GM12891 (cell line): Measurements from ENCODE around the gene SLC22A23.

Source experiments
- DNase-seq: peaks from one replicate; pipeline ENCODE4 v3.0.0; 2011; ENCODE audit warnings: low spot score; ENCODE audit not compliant: insufficient read length
- FAIRE-seq: peaks from 2 replicates; lab custom pipeline; 2011; peaks lifted over from hg19 to GRCh38; lab: Jason Lieb, UNC
- PAX5 ChIP-seq: IDR thresholded peaks from 2 replicates; pipeline ENCODE4 v1.6.1; 2011; ENCODE audit warnings: low read length, moderate library complexity, mild to moderate bottlenecking; ENCODE audit not compliant: insufficient read depth, severe bottlenecking
- POLR2A ChIP-seq: IDR thresholded peaks from 2 replicates; pipeline ENCODE4 v1.6.1; 2011; ENCODE audit warnings: low read depth, low read length, control low read depth
- POLR2AphosphoS5 ChIP-seq: IDR thresholded peaks from 2 replicates; pipeline ENCODE4 v1.6.1; 2011; ENCODE audit warnings: low read depth, low read length, control low read depth
- POU2F2 ChIP-seq: IDR thresholded peaks from 2 replicates; pipeline ENCODE4 v1.6.1; 2011; ENCODE audit warnings: low read depth, mild to moderate bottlenecking, control low read depth, low read length, moderate library complexity
- SPI1 ChIP-seq: IDR thresholded peaks from 2 replicates; pipeline ENCODE4 v1.6.1; 2011; ENCODE audit warnings: low read depth, low read length, control low read depth
- TAF1 ChIP-seq: IDR thresholded peaks from 2 replicates; pipeline ENCODE4 v1.6.1; 2011; ENCODE audit warnings: low read depth, low read length, control low read depth

SLC22A23 gene

DNA sequence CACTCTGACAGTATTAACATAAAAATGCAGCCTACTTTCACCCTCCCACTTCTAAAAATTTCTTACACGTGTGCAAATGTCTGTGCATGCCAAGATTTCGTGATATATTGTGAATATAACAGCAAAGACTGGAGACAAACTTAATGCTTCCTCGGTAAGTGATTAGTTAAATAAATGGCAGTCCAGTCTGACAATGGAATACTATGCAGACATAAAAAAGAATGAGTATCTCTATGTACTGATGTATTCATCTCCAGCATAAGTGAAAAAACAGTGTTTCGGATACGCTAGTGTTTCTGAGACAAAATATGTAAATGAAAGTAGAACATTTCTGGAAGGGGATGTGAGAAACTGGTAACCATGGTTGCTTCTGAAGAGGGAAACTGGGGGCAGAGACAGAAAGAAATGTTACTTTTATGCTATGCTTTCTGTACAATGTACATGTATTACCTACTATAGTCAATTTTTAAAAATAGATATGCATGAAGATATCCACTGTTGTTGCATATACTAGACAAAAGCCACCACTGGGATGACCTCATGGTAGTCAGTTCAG is 7.0 kb downstream of the SLC22A23 start:
- TF ChIP-seq POLR2A, result no peak
- peak; percentile 87 for TF ChIP-seq SPI1
- TF ChIP-seq PAX5, result no peak
- TF ChIP-seq TAF1, result no peak
- no peak for TF ChIP-seq POLR2AphosphoS5
- no peak for TF ChIP-seq POU2F2
- FAIRE-seq (no peak), DNase-seq (peak; percentile 51)

DNA sequence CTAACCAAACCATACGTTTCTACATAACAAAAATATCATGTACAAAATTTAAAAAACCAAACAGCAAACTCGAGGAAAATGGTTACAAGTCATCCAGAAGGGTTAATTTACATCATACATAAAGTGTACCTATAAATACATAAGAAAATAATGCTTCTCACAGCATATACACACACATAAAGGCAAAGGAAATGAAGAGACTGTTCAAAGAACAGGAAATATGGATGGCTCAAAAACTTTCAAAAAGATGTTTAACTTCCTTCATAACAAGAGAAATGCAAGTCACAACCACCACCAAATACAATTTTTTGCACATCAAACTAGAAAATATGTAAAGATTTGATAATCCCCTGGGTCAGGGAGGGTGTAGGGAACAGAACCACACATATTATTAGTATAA is 7.5 kb downstream of the SLC22A23 start:
- FAIRE-seq, result no peak
- DNase-seq, result no peak

DNA sequence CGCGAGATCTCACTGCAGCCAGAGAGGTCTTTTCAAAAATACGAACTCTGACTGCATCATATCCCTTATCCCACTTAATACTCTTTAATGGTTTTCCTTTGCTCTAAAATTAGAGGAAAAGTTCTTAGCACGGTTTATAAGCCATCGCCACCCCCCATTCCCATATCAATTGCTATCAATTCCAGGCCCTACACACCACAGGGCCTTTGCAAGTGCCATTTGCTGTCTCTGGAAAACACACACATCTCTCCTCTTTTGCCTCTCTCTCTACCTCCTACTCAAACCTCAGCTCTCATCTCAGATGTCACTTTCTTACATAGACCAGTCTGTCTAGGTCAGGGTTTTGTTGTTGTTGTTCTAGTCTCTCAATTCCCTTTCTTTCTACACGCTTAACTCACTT is 9.8 kb downstream of the SLC22A23 start:
- TF ChIP-seq POLR2A (no peak), POU2F2 (no peak), TAF1 (no peak), POLR2AphosphoS5 (no peak), SPI1 (no peak)
- no peak for DNase-seq
- FAIRE-seq, result no peak

More for the DNA sequence above, 7.5 kb downstream of the SLC22A23 start:
- TF ChIP-seq TAF1, result no peak
- TF ChIP-seq POLR2AphosphoS5, result no peak
- TF ChIP-seq SPI1, result no peak
- TF ChIP-seq POU2F2, result no peak
- TF ChIP-seq PAX5, result no peak
- TF ChIP-seq POLR2A, result no peak

DNA sequence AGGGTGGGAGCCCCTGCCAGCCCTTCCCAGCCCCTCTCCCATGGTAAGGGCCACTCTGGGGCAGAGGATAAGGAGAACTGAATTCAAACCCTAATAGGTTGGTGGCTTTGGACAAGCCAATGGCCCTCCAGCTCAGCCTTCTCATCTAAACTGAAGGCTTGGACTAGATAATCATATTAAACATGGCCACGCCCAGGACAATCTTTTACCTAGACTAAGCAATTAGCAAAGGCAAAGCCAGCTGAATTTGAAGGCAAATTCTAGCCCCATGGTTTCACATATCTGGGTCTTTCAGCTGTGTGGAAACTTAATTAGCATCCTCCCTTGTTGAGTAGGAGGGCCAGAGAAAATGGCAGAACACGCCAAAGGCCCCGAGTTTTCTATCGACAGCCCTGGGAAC is 10.7 kb downstream of the SLC22A23 start:
- no peak for FAIRE-seq
- DNase-seq, result no peak
- TF ChIP-seq POU2F2, result no peak

DNA sequence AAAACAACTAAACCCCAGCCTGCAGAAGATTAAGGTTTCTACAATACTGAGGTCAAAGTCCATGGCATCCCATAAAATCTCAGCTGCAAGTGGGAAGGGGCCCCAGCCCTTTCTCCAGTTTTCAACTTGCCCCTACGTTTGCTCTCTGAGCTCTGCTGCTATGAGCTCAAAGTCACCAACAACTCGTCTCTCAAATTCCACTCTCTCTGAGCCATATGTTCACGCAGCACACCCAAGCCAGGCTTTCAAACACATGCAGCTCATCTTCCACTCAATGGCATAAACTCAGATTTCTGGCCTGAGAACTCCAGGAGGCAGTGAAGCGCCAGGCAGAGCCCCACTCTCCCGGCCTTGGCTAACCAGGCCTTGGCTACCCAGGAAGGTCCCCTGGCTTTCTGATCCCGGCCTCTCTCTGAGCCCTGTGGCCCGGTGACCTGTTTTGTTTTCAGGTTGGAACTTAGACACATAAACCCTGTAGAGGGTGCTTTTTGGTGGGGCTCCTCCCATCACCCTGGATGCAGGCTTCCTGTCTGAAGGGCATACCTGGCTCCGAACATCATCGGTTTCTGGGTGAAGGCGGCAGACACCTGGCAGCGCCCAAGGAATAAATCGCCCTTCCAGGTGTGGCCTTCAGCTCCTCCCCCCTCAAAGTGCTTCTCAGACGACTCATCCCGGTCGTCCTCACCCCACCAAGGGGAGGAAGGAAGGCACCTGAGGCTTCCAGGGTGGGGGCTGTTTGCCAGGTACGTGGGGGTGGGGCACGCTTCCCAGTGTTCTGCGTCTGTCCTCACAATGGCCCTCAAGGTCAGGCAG is 12.4 kb downstream of the SLC22A23 start:
- DNase-seq, result no peak
- TF ChIP-seq POLR2AphosphoS5 (no peak), POLR2A (no peak), PAX5 (no peak), SPI1 (no peak), TAF1 (no peak), POU2F2 (no peak)
- no peak for FAIRE-seq

DNA sequence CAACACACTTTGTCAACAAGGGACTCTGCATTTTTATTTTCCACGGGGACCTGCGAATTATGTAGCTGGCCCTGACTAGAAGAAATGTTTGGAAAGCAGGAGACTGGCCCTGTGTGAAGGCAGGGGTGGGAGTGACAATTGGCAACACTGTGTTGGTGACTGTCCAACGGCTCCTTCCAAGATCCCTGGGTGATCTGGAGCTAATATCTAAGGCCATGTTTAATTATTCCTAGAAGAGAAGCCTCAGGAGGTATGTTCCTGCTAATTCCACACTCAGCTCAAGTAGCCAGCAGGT is 13.7 kb downstream of the SLC22A23 start:
- TF ChIP-seq POLR2A (no peak), TAF1 (no peak), POU2F2 (no peak), PAX5 (no peak), POLR2AphosphoS5 (no peak), SPI1 (no peak)
- DNase-seq (no peak), FAIRE-seq (no peak)

DNA sequence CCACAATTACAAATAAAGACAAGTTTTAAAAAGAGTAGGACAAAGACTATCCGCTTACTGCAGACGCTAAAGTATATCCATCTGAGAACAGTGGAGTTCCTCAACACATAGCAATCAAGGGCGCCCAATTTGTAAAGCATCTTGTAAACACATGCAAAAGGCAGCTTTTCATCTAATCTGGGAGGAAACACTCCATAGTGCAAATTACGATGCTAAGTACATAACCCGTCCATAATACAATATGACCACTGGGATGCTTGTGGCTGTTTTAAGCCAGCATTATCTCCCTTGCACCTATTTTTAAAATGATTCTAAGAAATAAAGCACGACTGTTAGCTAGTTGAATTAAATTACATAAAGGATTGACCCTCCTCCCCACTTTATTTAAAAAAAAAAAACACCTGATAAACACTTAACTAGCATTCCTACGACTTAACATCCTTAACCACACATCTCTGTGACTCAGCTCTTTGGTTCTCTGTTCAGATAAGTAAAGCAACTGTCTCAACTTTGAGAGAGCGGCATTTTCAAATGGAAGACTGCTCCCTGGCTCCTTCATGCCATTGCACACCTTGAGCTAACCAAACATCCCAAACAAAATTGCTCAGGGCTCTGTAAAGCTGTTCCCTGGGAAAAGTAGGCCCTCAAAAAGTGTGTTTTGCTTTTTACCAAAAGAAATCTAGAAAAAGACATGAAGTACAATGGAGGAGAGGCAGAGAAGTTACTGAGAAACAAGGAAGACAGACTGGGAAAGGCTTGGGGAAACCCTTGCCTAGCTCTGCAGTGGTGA is 14.2 kb downstream of the SLC22A23 start:
- TF ChIP-seq POU2F2 (no peak), POLR2AphosphoS5 (no peak), SPI1 (no peak), PAX5 (no peak), TAF1 (no peak), POLR2A (no peak)
- DNase-seq, result no peak
- no peak for FAIRE-seq

DNA sequence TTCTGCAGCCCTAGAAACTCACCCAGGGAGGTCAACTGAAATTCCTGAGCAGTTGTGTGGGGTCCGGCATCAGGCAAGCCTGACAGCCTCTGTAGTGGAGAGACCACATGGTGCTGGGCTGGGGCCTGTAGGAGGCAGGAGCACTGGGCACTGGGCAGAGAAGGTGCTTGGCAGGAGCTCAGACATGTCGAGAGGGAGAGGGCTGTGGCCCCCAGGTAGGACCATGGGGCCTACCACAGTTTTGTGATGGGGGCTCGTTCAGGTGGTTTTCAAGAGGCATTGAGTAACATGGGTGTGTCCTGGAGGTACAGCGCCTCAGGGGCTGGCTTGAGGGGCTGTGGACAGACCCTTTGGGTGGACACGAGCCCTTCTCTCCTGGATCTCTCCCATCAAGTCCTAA is 15.9 kb downstream of the SLC22A23 start:
- FAIRE-seq (no peak), DNase-seq (no peak)
- no peak for TF ChIP-seq SPI1
- TF ChIP-seq POLR2AphosphoS5, result no peak
- TF ChIP-seq POLR2A, result no peak
- TF ChIP-seq TAF1, result no peak
- no peak for TF ChIP-seq POU2F2
- TF ChIP-seq PAX5, result no peak

DNA sequence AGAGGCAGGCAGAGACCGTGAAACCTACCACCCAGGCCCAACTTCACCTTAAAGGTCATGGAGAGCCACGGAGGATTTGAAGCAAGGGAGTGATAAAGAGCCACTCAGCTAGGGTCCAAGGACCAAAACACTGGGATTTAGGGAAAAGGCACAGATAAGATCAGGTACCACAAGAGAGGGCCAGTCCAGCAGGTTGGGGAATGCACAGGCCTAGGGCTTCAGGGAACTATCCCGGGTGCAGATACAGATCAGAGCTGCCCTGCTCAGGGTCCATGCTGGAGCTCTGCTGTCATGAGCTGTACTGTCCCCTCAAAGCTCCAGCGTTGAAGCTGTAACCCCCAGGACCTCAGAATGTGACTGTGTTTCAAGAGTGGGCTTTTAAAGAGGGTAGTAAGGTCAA is 16.9 kb downstream of the SLC22A23 start:
- DNase-seq (no peak), FAIRE-seq (no peak)
- TF ChIP-seq POLR2A, result no peak
- TF ChIP-seq POU2F2, result no peak
- no peak for TF ChIP-seq SPI1
- TF ChIP-seq TAF1, result no peak
- TF ChIP-seq PAX5, result no peak
- TF ChIP-seq POLR2AphosphoS5, result no peak
